Upper lobe of right lung (tissue), 1 donor: Measurements from ENCODE around the gene ACACB. TPM values are rescaled to one million over a fixed set of nuclear protein-coding genes. Genes with fewer than 3 reads are reported as not detected.

Source experiments
- ATAC-seq: fragments of 200-7000 bp; cut with Tn5 transposase; one replicate; pipeline ENCODE4 v1.9.1; 2020; ENCODE audit warnings: mild to moderate bottlenecking, moderate library complexity
- DNase-seq: peaks from one replicate; pipeline ENCODE4 v3.0.0-alpha.2; 2020
- H3K27ac ChIP-seq: fragments of 200-600 bp; one replicate; pipeline ENCODE4 v1.8.0; 2022
- H3K27me3 ChIP-seq: fragments of 200-600 bp; one replicate; pipeline ENCODE4 v1.8.0; 2022; ENCODE audit warnings: mild to moderate bottlenecking
- H3K36me3 ChIP-seq: fragments of 200-600 bp; one replicate; pipeline ENCODE4 v1.8.0; 2022
- H3K4me1 ChIP-seq: fragments of 200-600 bp; one replicate; pipeline ENCODE4 v1.8.0; 2022
- H3K4me3 ChIP-seq: fragments of 200-600 bp; one replicate; pipeline ENCODE4 v1.8.0; 2022; ENCODE audit warnings: mild to moderate bottlenecking
- H3K9me3 ChIP-seq: fragments of 200-600 bp; one replicate; pipeline ENCODE4 v1.8.0; 2022
- CTCF ChIP-seq: fragments of 200-600 bp; IDR thresholded peaks from one replicate; pipeline ENCODE4 v1.8.0; 2022; ENCODE audit warnings: antibody characterized with exemption
- intact Hi-C: fragments of 100-400 bp; cut with DNase I; formaldehyde crosslinking; loops from one replicate; pipeline ENCODE4 v1.11.0; 2022
- total RNA-seq: library from RNA; stranded (reverse); fragmentation: NEBNext Ultra II Directional; extraction: Animal tissue kit (Norgen Biotek cat#: 25700); gene quantifications from one replicate; pipeline ENCODE4 v1.2.1, GENCODE V29; 2021
- donor health status: DM: no; HTN: yes; CAD: no; lungs with severe emphysema.

Gene ACACB
- total RNA-seq, 1 donor from 2014 or later, result 35.2 TPM

- no peaks in the 10 kb centered on the region for H3K4me1 ChIP-seq
- DNase-seq, result no peak
- H3K27me3 ChIP-seq, result no peaks in the 10 kb centered on the region
- no peak overlapping the region for H3K4me3 ChIP-seq
- no peak for ATAC-seq
- no peaks in the 10 kb centered on the region for H3K9me3 ChIP-seq
- peaks cover 84% of the 10 kb centered on the region for H3K36me3 ChIP-seq
- no peak for TF ChIP-seq CTCF
- no peak overlapping the region for H3K27ac ChIP-seq
- intact Hi-C loops, result no loop called here
Measured at GRCh38 chr12:109196332-109196731, 79.9 kb downstream of the ACACB start.

- H3K27ac ChIP-seq, result no peak overlapping the region
- TF ChIP-seq CTCF, result no peak
- no peak for ATAC-seq
- no peak for DNase-seq
- peaks cover 84% of the 10 kb centered on the region for H3K36me3 ChIP-seq
- H3K27me3 ChIP-seq, result no peaks in the 10 kb centered on the region
- H3K4me1 ChIP-seq, result no peaks in the 10 kb centered on the region
- intact Hi-C loops, result no loop called here
- H3K4me3 ChIP-seq, result no peak overlapping the region
- H3K9me3 ChIP-seq, result no peaks in the 10 kb centered on the region
Measured at GRCh38 chr12:109197327-109197726, 80.9 kb downstream of the ACACB start.

GRCh38 chr12:109199324-109199723 lies 82.9 kb downstream of the ACACB start:
- Histone ChIP-seq H3K27ac (no peak overlapping the region), H3K9me3 (no peaks in the 10 kb centered on the region), H3K36me3 (peaks cover 84% of the 10 kb centered on the region), H3K4me3 (no peak overlapping the region), H3K27me3 (no peaks in the 10 kb centered on the region), H3K4me1 (no peaks in the 10 kb centered on the region)
- intact Hi-C loops, result no loop called here
- DNase-seq, result peak; percentile 10
- TF ChIP-seq CTCF, result no peak
- no peak for ATAC-seq

- TF ChIP-seq CTCF, result no peak
- no peaks in the 10 kb centered on the region for H3K27me3 ChIP-seq
- ATAC-seq (no peak), DNase-seq (peak; percentile 25)
- H3K27ac ChIP-seq, result no peak overlapping the region
- no peak overlapping the region for H3K4me3 ChIP-seq
- H3K4me1 ChIP-seq, result no peaks in the 10 kb centered on the region
- H3K9me3 ChIP-seq, result no peaks in the 10 kb centered on the region
- intact Hi-C loops, result no loop called here
- peaks cover 80% of the 10 kb centered on the region for H3K36me3 ChIP-seq
Measured at GRCh38 chr12:109200825-109201495, 84.6 kb downstream of the ACACB start.

- Histone ChIP-seq H3K36me3 (peaks cover 80% of the 10 kb centered on the region), H3K4me3 (no peak overlapping the region), H3K27ac (no peak overlapping the region), H3K4me1 (no peaks in the 10 kb centered on the region), H3K27me3 (no peaks in the 10 kb centered on the region), H3K9me3 (no peaks in the 10 kb centered on the region)
- intact Hi-C loops, result no loop called here
- no peak for TF ChIP-seq CTCF
- DNase-seq (peak; percentile 58), ATAC-seq (peak; percentile 16)
Measured at GRCh38 chr12:109201496-109201885, 85.1 kb downstream of the ACACB start.

- no peak for DNase-seq
- intact Hi-C loops, result no loop called here
- H3K27me3 ChIP-seq, result no peaks in the 10 kb centered on the region
- H3K36me3 ChIP-seq, result peaks cover 84% of the 10 kb centered on the region
- H3K4me3 ChIP-seq, result no peak overlapping the region
- no peak for TF ChIP-seq CTCF
- no peak for ATAC-seq
- no peaks in the 10 kb centered on the region for H3K9me3 ChIP-seq
- no peaks in the 10 kb centered on the region for H3K4me1 ChIP-seq
- H3K27ac ChIP-seq, result no peak overlapping the region
Measured at GRCh38 chr12:109202770-109203169, 86.4 kb downstream of the ACACB start.
